WTC11 (cell line): ENCODE data around the gene LYST.

ENCODE experiments used
- PRRX2 ChIP-seq: fragments of 250-450 bp; sonication (Bioruptor Pico); IDR thresholded peaks from 2 replicates; pipeline ENCODE4 v1.8.0; 2021; ENCODE audit warnings: mild to moderate bottlenecking
- RELA ChIP-seq: sonication (generic); formaldehyde crosslinking; IDR thresholded peaks from 2 replicates; pipeline ENCODE4 v1.8.1; 2022; ENCODE audit warnings: missing genetic modification reagents, mild to moderate bottlenecking, borderline replicate concordance
- SP1 ChIP-seq: sonication (generic); formaldehyde crosslinking; conservative IDR thresholded peaks from 2 replicates; pipeline ENCODE4 v1.8.1; 2022; ENCODE audit warnings: missing genetic modification reagents
- ZNF423 ChIP-seq: fragments of 250-450 bp; sonication (Bioruptor Pico); IDR thresholded peaks from 2 replicates; pipeline ENCODE4 v2.1.2; 2022; ENCODE audit warnings: mild to moderate bottlenecking, moderate library complexity
- TF ChIP-seq, protein P1 (sequence below): sonication (generic); formaldehyde crosslinking; conservative IDR thresholded peaks from 2 replicates; pipeline ENCODE4 v1.8.1; 2023; ENCODE audit warnings: mild to moderate bottlenecking, low read depth, missing genetic modification reagents, moderate library complexity
- TF ChIP-seq, protein P2 (sequence below): fragments of 200-600 bp; IDR thresholded peaks from 2 replicates; pipeline ENCODE4 v1.8.0; 2022; ENCODE audit warnings: antibody characterized with exemption
- TF ChIP-seq, protein P3 (sequence below): fragments of 250-450 bp; sonication (Bioruptor Pico); IDR thresholded peaks from 2 replicates; pipeline ENCODE4 v1.9.0; 2021; ENCODE audit warnings: mild to moderate bottlenecking
- TF ChIP-seq, protein P4 (sequence below): sonication (generic); formaldehyde crosslinking; IDR thresholded peaks from 2 replicates; pipeline ENCODE4 v1.8.0; 2022; ENCODE audit warnings: mild to moderate bottlenecking, missing genetic modification reagents
- TF ChIP-seq, protein P5 (sequence below): sonication (generic); formaldehyde crosslinking; IDR thresholded peaks from 2 replicates; pipeline ENCODE4 v1.8.1; 2023; ENCODE audit warnings: mild to moderate bottlenecking, missing genetic modification reagents, moderate library complexity
- TF ChIP-seq, protein P6 (sequence below): sonication (generic); formaldehyde crosslinking; IDR thresholded peaks from 2 replicates; pipeline ENCODE4 v1.8.1; 2023; ENCODE audit warnings: mild to moderate bottlenecking, missing genetic modification reagents, moderate library complexity

DNA sequence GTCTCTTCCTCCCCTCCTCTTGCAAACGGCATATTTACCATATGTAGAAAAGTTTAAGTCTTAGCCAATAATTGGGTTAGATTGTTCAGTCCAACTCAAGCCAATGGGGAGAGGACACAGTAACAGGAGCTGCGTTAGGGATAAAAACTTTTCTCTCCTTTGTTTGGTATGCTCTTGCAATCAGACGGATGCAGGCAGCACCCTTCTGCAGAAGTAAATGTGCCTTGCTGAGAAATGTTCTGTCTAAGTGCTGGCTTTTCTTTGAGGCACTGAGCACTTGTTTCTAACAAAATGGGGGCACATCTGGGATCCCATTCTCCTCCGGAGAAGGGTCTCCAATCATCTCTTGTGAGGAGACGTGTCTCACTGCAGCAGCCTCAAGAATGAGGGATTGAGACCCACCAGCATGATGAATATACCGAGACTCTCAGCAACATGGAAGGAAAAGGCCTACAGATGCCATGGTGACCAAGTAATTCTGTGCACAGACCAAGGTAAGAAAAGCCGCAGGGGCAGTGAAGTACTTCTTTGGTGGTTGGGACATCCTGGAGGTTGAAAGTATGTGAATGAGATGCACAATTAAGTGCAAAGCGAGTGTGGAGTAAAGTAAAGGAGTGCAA is 196.4 kb downstream of the LYST start:
- TF ChIP-seq, protein P1, sequence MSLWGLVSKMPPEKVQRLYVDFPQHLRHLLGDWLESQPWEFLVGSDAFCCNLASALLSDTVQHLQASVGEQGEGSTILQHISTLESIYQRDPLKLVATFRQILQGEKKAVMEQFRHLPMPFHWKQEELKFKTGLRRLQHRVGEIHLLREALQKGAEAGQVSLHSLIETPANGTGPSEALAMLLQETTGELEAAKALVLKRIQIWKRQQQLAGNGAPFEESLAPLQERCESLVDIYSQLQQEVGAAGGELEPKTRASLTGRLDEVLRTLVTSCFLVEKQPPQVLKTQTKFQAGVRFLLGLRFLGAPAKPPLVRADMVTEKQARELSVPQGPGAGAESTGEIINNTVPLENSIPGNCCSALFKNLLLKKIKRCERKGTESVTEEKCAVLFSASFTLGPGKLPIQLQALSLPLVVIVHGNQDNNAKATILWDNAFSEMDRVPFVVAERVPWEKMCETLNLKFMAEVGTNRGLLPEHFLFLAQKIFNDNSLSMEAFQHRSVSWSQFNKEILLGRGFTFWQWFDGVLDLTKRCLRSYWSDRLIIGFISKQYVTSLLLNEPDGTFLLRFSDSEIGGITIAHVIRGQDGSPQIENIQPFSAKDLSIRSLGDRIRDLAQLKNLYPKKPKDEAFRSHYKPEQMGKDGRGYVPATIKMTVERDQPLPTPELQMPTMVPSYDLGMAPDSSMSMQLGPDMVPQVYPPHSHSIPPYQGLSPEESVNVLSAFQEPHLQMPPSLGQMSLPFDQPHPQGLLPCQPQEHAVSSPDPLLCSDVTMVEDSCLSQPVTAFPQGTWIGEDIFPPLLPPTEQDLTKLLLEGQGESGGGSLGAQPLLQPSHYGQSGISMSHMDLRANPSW: no peak
- TF ChIP-seq, protein P2, sequence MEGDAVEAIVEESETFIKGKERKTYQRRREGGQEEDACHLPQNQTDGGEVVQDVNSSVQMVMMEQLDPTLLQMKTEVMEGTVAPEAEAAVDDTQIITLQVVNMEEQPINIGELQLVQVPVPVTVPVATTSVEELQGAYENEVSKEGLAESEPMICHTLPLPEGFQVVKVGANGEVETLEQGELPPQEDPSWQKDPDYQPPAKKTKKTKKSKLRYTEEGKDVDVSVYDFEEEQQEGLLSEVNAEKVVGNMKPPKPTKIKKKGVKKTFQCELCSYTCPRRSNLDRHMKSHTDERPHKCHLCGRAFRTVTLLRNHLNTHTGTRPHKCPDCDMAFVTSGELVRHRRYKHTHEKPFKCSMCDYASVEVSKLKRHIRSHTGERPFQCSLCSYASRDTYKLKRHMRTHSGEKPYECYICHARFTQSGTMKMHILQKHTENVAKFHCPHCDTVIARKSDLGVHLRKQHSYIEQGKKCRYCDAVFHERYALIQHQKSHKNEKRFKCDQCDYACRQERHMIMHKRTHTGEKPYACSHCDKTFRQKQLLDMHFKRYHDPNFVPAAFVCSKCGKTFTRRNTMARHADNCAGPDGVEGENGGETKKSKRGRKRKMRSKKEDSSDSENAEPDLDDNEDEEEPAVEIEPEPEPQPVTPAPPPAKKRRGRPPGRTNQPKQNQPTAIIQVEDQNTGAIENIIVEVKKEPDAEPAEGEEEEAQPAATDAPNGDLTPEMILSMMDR: no peak
- TF ChIP-seq PRRX2 (CRISPR knock-in tag) (no peak), ZNF423 (no peak), SP1 (CRISPR knock-in tag) (no peak), RELA (no peak)
- TF ChIP-seq, protein P3, sequence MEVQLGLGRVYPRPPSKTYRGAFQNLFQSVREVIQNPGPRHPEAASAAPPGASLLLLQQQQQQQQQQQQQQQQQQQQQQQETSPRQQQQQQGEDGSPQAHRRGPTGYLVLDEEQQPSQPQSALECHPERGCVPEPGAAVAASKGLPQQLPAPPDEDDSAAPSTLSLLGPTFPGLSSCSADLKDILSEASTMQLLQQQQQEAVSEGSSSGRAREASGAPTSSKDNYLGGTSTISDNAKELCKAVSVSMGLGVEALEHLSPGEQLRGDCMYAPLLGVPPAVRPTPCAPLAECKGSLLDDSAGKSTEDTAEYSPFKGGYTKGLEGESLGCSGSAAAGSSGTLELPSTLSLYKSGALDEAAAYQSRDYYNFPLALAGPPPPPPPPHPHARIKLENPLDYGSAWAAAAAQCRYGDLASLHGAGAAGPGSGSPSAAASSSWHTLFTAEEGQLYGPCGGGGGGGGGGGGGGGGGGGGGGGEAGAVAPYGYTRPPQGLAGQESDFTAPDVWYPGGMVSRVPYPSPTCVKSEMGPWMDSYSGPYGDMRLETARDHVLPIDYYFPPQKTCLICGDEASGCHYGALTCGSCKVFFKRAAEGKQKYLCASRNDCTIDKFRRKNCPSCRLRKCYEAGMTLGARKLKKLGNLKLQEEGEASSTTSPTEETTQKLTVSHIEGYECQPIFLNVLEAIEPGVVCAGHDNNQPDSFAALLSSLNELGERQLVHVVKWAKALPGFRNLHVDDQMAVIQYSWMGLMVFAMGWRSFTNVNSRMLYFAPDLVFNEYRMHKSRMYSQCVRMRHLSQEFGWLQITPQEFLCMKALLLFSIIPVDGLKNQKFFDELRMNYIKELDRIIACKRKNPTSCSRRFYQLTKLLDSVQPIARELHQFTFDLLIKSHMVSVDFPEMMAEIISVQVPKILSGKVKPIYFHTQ (CRISPR knock-in tag): no peak
- TF ChIP-seq, protein P4, sequence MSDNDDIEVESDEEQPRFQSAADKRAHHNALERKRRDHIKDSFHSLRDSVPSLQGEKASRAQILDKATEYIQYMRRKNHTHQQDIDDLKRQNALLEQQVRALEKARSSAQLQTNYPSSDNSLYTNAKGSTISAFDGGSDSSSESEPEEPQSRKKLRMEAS (CRISPR knock-in tag): no peak
- TF ChIP-seq, protein P5, sequence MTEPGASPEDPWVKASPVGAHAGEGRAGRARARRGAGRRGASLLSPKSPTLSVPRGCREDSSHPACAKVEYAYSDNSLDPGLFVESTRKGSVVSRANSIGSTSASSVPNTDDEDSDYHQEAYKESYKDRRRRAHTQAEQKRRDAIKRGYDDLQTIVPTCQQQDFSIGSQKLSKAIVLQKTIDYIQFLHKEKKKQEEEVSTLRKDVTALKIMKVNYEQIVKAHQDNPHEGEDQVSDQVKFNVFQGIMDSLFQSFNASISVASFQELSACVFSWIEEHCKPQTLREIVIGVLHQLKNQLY (CRISPR knock-in tag): no peak
- TF ChIP-seq, protein P6, sequence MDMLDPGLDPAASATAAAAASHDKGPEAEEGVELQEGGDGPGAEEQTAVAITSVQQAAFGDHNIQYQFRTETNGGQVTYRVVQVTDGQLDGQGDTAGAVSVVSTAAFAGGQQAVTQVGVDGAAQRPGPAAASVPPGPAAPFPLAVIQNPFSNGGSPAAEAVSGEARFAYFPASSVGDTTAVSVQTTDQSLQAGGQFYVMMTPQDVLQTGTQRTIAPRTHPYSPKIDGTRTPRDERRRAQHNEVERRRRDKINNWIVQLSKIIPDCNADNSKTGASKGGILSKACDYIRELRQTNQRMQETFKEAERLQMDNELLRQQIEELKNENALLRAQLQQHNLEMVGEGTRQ (CRISPR knock-in tag): no peak
